CD4-positive, alpha-beta T cell treated with Interleukin-12 subunit alpha and Interleukin-12 subunit beta, for 1 hour (primary cell): ENCODE data around the gene ADAM10.

Experiments
- DNase-seq: peaks from one replicate; pipeline ENCODE4 v3.0.0-alpha.2; 2020

The ADAM10 gene

DNA sequence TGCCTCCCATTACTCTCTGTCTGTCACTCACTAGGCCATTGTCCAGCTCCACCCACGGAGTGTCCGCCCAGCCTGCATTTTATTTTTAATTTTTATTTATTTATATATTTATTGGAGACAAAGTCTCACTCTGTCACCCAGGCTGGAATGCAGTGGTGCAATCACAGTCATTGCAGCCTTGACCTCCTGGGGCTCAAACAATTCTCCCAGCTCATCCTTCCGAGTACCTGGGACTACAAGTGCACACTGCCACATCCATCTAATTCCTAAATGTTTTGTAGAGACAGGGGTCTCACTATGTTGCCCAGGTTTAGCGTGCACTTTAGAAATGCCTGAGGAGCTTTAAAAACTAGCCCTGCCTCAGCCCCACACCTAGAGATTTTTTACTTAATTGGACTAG, 176.2 kb downstream of the ADAM10 start:
- no peak for DNase-seq

GRCh38 chr15:58572521-58572920, 177.0 kb downstream of the ADAM10 start:
- DNase-seq: no peak

GRCh38 chr15:58571491-58571890, 178.0 kb downstream of the ADAM10 start:
- DNase-seq: no peak

GRCh38 chr15:58569455-58569854, 180.1 kb downstream of the ADAM10 start:
- DNase-seq: no peak

GRCh38 chr15:58568157-58568571, 181.3 kb downstream of the ADAM10 start:
- DNase-seq: no peak

DNA sequence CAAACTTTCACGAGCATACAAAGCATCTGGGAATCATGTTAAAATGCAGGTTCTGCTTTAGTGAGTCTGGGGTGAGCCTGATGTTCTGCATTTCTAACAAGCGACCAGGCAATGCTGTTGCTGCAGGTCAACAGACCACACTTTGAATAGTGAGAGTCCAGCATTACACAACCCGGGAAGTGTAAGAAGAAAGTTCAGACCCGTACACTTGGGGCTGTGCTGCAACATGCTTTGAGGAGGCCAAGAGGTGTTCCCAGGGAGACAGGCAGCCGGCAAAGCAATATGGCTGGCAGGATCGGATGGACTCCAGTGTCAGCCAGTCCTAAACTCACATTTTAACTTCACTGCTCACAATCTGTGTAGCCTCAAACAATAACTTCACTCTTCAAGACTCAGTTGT, 183.5 kb downstream of the ADAM10 start:
- no peak for DNase-seq

DNA sequence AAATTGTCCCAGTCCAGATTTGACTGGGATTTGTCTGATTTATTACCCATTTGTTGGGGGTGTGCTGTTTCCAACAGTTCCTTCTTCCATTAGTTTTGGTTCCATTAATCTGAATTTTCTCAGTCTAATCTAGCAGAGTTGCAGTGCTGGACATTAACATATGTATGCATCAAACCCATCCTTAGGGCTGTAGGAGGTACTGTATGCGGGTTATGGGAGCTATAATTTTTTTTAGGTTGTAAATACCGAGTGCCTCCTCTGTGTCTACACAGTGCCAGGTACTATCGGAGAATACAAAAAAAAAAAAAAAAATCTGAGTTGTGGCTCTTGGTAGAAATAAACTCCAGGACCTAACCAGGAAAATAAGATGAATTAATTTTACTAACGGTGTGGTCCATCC, 183.9 kb downstream of the ADAM10 start:
- no peak for DNase-seq

DNA sequence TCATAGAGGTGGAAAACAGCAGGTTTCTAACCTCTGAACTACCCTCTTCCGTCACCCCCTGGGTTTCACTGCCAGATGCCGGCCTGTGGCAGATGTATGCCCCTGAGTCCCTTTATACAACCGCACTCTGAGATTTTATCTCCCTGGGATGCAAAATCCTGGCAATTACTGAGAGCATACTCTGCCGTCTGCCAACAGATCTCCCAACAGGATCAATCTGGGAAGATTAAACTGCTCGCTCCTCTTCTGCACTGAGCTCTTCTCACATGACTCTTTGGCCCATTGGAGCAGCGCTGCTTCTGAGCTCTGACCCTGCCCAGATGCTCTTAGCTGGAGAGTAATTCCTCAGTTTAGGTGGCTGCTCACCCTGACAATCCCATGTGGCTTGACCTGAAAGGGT, 184.5 kb downstream of the ADAM10 start:
- DNase-seq: no peak

GRCh38 chr15:58562135-58562534, 187.4 kb downstream of the ADAM10 start:
- no peak for DNase-seq

DNA sequence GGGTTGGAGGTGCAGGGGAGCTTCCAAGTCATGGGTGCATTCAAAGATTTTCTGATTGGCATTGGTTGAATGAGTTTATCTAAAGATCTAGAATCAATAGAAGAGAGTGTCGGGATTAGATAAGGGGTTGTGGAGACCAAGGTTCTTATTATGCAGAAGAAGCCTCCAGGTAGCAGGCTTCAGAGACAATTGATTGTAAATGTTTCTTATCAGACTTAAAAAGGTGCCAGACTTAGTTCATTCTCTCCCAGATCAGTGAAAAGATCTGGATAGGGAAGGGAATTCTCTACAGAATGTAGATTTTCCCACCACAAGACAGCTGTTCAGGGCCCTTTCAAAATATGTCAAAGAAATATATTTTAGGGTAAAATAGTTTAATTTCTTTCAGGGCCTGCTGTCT, 188.2 kb downstream of the ADAM10 start:
- no peak for DNase-seq

GRCh38 chr15:58559904-58560588, 189.5 kb downstream of the ADAM10 start:
- DNase-seq: no peak

- no peak for DNase-seq
Measured at GRCh38 chr15:58558777-58559176, 190.7 kb downstream of the ADAM10 start.

DNA sequence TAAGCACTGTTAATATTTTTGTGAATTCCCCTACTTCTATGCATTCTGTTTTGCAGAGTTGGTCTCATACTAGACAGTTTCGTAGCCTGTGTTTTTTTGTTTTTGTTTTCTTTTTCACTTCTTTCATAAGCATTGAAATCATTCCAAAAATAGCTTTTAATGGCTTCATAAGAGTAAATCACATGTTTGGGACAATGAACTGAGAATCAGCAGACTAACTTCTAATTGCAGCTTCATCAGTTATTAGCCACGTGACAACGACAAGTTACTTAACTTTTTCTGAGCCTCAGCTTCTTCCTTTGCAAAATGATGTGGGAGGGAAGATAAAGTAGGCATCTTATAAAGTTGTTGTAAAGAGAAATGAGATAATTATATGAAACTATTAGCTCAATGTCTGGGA, 193.0 kb downstream of the ADAM10 start:
- DNase-seq: no peak

GRCh38 chr15:58556028-58556361, 193.5 kb downstream of the ADAM10 start:
- no peak for DNase-seq

DNA sequence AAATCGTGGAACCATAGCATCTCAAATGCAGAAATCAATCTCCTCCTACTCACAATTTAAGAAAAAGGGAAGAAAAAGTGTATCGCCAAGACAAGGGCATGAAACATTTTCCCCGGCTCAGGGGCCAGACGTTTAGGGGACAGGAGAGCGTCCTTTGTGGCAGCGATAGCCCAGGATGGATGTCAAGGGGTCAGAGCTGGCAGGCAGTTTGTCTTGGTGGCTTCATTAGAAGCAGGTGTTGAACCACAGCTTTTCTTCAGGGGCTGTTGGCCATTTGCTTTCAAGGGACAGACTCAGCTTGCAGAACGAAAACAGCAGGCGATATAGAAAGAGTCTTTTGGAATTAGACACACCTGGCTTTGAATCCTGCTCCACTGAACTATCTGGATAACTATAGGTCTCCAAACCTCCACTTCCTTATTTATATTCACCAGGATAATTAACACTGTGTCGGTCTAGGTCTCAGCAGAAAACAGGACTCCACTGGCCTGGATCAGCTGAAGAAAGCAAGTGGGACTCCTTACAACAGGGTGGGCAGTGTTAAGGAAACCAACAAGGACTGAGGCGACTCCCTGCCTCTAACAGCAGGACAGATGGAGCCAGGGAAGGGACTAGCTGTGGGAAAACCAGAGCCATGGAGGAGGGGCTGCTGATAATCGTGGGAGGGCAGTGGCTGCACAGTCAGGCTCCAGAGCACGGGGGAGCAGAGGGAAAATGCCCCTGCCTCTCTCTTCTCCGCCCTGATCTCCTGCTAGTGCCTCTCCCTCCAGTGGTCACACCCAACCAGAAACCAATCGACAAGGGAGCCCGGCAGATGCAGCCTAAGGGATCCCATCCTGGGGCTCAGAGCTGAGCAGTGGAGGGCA, 194.1 kb downstream of the ADAM10 start:
- DNase-seq: no peak

- no peak for DNase-seq
Measured at GRCh38 chr15:58554758-58555157, 194.7 kb downstream of the ADAM10 start.

- no peak for DNase-seq
Measured at GRCh38 chr15:58553365-58553918, 196.1 kb downstream of the ADAM10 start.

GRCh38 chr15:58552505-58553364, 196.8 kb downstream of the ADAM10 start:
- DNase-seq: no peak

DNA sequence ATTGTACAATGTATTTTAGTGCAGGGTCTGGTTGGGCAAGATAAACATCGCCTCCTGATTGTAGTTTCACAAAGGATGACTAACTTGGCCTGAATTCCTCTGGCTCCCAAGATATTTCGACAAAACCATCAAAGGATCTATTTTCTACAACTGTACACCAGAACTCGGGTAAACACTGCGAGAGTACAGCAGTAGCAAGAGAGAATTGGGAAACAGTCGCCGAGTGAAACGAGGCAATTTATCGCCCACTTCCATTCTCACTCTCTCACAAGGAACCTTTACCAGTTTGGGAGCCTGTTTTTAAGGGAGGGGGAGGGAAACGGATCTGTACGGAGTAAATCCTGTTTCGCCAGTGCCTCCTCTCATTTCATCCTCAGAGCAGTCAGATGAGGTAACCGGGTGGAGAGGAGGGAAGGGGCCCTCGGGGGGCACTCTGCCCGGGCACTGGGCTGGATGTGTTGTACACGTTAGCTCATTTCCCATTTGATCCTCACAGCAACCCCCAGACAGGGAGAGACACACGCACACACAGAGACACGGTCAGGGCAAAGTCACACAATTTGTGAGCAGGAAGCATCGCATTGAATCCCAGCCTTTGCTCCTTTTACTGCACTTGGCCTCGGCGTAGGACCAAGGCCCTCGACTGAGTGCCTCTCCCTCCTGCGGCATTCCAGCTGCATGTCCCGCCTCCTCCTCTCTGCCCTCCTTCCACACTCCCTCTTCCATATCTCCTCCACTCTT, 197.6 kb downstream of the ADAM10 start:
- no peak for DNase-seq

- no peak for DNase-seq
Measured at GRCh38 chr15:58551084-58551763, 198.3 kb downstream of the ADAM10 start.

GRCh38 chr15:58549785-58550074, 199.8 kb downstream of the ADAM10 start:
- DNase-seq: no peak
